ENCODE results near the gene GPRC6A. TPM values are rescaled to one million over a fixed set of nuclear protein-coding genes. Genes with fewer than 3 reads are reported as not detected.
"Not testable (repeated sequence)": the region's sequence is repeated elsewhere in the genome, so short reads cannot be mapped to it uniquely, and the experiment has no call there.

Gene GPRC6A
- not detected for total RNA-seq

- DNase-seq = no peak
These were observed at the start of gene GPRC6A for GRCh38 chr6:116828983-116829382. Gene GPRC6A, minus strand, starts transcription at chr6:116829083. Its CDS starts 70 bp downstream, at chr6:116829013.

GRCh38 chr6:116877743-116878142 is 48.9 kb upstream of the GPRC6A start:
- DNase-seq = no peak

- DNase-seq = no peak
These were observed 48.0 kb upstream of the GPRC6A start, which contains the start of gene RFX6 for GRCh38 chr6:116876635-116877611. Gene RFX6, plus strand, starts transcription at chr6:116877242. Its CDS starts 34 bp downstream, at chr6:116877276.

GRCh38 chr6:116876107-116876506 is 47.2 kb upstream of the GPRC6A start:
- DNase-seq = no peak

GRCh38 chr6:116872771-116873170 is 43.9 kb upstream of the GPRC6A start:
- DNase-seq = no peak

- no peak for DNase-seq
These were observed 37.5 kb upstream of the GPRC6A start for GRCh38 chr6:116866281-116866871.

- DNase-seq = no peak
These were observed 30.4 kb upstream of the GPRC6A start for GRCh38 chr6:116859264-116859663.

- no peak for DNase-seq
These were observed 29.2 kb upstream of the GPRC6A start for GRCh38 chr6:116858060-116858459.

- DNase-seq = no peak
These were observed 18.3 kb upstream of the GPRC6A start for GRCh38 chr6:116847227-116847626.

GRCh38 chr6:116842459-116842858 is 13.6 kb upstream of the GPRC6A start:
- DNase-seq = no peak

- DNase-seq = no peak
These were observed 11.2 kb upstream of the GPRC6A start for GRCh38 chr6:116840091-116840490.

- DNase-seq = no peak
These were observed 7.9 kb upstream of the GPRC6A start for GRCh38 chr6:116836606-116837342.

GRCh38 chr6:116834526-116834925 is 5.6 kb upstream of the GPRC6A start:
- DNase-seq = not testable (repeated sequence)

- DNase-seq = no peak
These were observed 1.2 kb downstream of the GPRC6A start for GRCh38 chr6:116827561-116828240.

GRCh38 chr6:116816336-116816735 is 12.5 kb downstream of the GPRC6A start:
- DNase-seq = not testable (repeated sequence)

- no peak for DNase-seq
These were observed 16.7 kb downstream of the GPRC6A start for GRCh38 chr6:116812051-116812650.

- DNase-seq = no peak
These were observed 26.9 kb downstream of the GPRC6A start for GRCh38 chr6:116801971-116802370.

GRCh38 chr6:116799945-116800344 is 28.9 kb downstream of the GPRC6A start:
- no peak for DNase-seq

- DNase-seq = no peak
These were observed 31.3 kb downstream of the GPRC6A start for GRCh38 chr6:116797585-116797984.

- DNase-seq = no peak
These were observed 35.7 kb downstream of the GPRC6A start for GRCh38 chr6:116793224-116793623.

- DNase-seq = no peak
These were observed 45.0 kb downstream of the GPRC6A start for GRCh38 chr6:116783852-116784251.

GRCh38 chr6:116779573-116780164 is 49.2 kb downstream of the GPRC6A start:
- DNase-seq = no peak
